CD14-positive monocyte (primary cell): ENCODE results near the gene RBM44. TPM values are rescaled to one million over a fixed set of nuclear protein-coding genes. Genes with fewer than 3 reads are reported as not detected.

ENCODE experiments used
- DNase-seq, 3 donors: peaks; one replicate each; pipeline ENCODE4 v3.0.0-alpha.2; 2011 to 2022
- H2AFZ ChIP-seq: 2 replicates; pipeline ENCODE4 v1.6.0; 2012; ENCODE audit warnings: mild to moderate bottlenecking, low read depth, low read length, inconsistent platforms; ENCODE audit not compliant: insufficient read depth, poor library complexity, severe bottlenecking
- H3K27ac ChIP-seq, 2 donors: 1 replicate in 1 of 2; 2 replicates in 1 of 2; pipeline ENCODE4 v1.5.1; 2012 to 2013; ENCODE audit warnings: low read length in 2 of 2, control low read depth in 1 of 2, inconsistent platforms in 1 of 2, low read depth in 1 of 2, mild to moderate bottlenecking in 1 of 2
- H3K27me3 ChIP-seq, 2 donors: one replicate each; pipeline versions ENCODE4 v1.6.0 to v1.6.1; 2011 to 2013; ENCODE audit warnings: low read length in 2 of 2; ENCODE audit not compliant: control insufficient read depth in 2 of 2, insufficient read depth in 2 of 2
- H3K36me3 ChIP-seq, 2 donors: replicated peaks in 1 of 2; 1 replicate in 1 of 2; 2 replicates in 1 of 2; pipeline versions ENCODE4 v1.5.1 to v1.6.1; 2012 to 2013; ENCODE audit warnings: low read length in 2 of 2, control low read depth in 1 of 2, inconsistent platforms in 1 of 2, mild to moderate bottlenecking in 1 of 2; ENCODE audit not compliant: insufficient read depth in 2 of 2, control insufficient read depth in 1 of 2
- H3K4me1 ChIP-seq, 2 donors: 1 replicate in 1 of 2; 2 replicates in 1 of 2; pipeline versions ENCODE4 v1.5.1 to v1.6.1; 2012 to 2013; ENCODE audit warnings: low read length in 2 of 2, control low read depth in 1 of 2, inconsistent platforms in 1 of 2, mild to moderate bottlenecking in 1 of 2, moderate library complexity in 1 of 2; ENCODE audit not compliant: insufficient read depth in 2 of 2, control insufficient read depth in 1 of 2
- H3K4me2 ChIP-seq: replicated peaks from 2 replicates; pipeline ENCODE3; 2012; ENCODE audit warnings: low read length, moderate library complexity, mild to moderate bottlenecking; ENCODE audit not compliant: poor library complexity, severe bottlenecking; ENCODE audit errors: extremely low read depth
- H3K4me3 ChIP-seq, 3 experiments: fragments of 200-600 bp in 1 of 3; sonication (generic) in 1 of 3; replicated peaks in 1 of 3; 1 replicate in 2 of 3; 2 replicates in 1 of 3; pipeline ENCODE4 v1.5.1; 2011 to 2013; ENCODE audit warnings: low read length in 3 of 3, mild to moderate bottlenecking in 3 of 3, control low read depth in 2 of 3, low read depth in 2 of 3, inconsistent platforms in 1 of 3, moderate library complexity in 1 of 3
- H3K79me2 ChIP-seq: 2 replicates; pipeline ENCODE4 v1.6.0; 2012; ENCODE audit warnings: mild to moderate bottlenecking, control low read depth, inconsistent platforms, low read length, moderate library complexity; ENCODE audit not compliant: insufficient read depth
- H3K9ac ChIP-seq: 2 replicates; pipeline ENCODE4 v1.6.0; 2017; ENCODE audit warnings: low read length, mild to moderate bottlenecking; ENCODE audit not compliant: insufficient read depth, poor library complexity, severe bottlenecking
- H3K9me3 ChIP-seq, 2 donors: replicated peaks in 1 of 2; 1 replicate in 1 of 2; 2 replicates in 1 of 2; pipeline versions ENCODE4 v1.5.1 to v1.6.1; 2012 to 2013; ENCODE audit warnings: low read length in 2 of 2, control low read depth in 1 of 2; ENCODE audit not compliant: control insufficient read depth in 1 of 2, insufficient read depth in 1 of 2
- H4K20me1 ChIP-seq: 2 replicates; pipeline ENCODE4 v1.6.0; 2012; ENCODE audit warnings: mild to moderate bottlenecking, low read length, control low read depth, moderate library complexity; ENCODE audit not compliant: insufficient read depth
- H3K27ac Mint-ChIP-seq, 7 donors: one replicate each; pipeline ENCODE4 v1.8.0; 2020; ENCODE audit warnings: mild to moderate bottlenecking in 7 of 7, mixed read lengths in 7 of 7, moderate library complexity in 6 of 7, inconsistent platforms in 2 of 7
- H3K27me3 Mint-ChIP-seq, 3 donors: one replicate each; pipeline ENCODE4 v1.8.0; 2021 to 2022; ENCODE audit warnings: low read depth in 3 of 3, mild to moderate bottlenecking in 3 of 3, mixed read lengths in 3 of 3, moderate library complexity in 3 of 3, inconsistent platforms in 1 of 3
- H3K36me3 Mint-ChIP-seq, 2 donors: one replicate each; pipeline ENCODE4 v1.8.0; 2020; ENCODE audit warnings: mixed read lengths in 2 of 2, inconsistent platforms in 1 of 2, mild to moderate bottlenecking in 1 of 2
- H3K4me1 Mint-ChIP-seq: one replicate; pipeline ENCODE4 v1.8.0; 2020; ENCODE audit warnings: mild to moderate bottlenecking, mixed read lengths
- H3K4me3 Mint-ChIP-seq, 2 donors: one replicate each; pipeline ENCODE4 v1.8.0; 2020; ENCODE audit warnings: mild to moderate bottlenecking in 2 of 2, mixed read lengths in 2 of 2, moderate library complexity in 1 of 2
- H3K9me3 Mint-ChIP-seq, 7 donors: one replicate each; pipeline ENCODE4 v1.8.0; 2020 to 2022; ENCODE audit warnings: mixed read lengths in 7 of 7, mild to moderate bottlenecking in 6 of 7, moderate library complexity in 6 of 7, inconsistent platforms in 2 of 7
- CTCF ChIP-seq: fragments of 200-600 bp; IDR thresholded peaks from one replicate; pipeline ENCODE4 v1.8.0; 2022; ENCODE audit warnings: antibody characterized with exemption, mild to moderate bottlenecking
- WGBS: methylation state at CpG from one replicate; pipeline ENCODE4 v1.1.5; 2013; ENCODE audit warnings: missing lambda C conversion rate; ENCODE audit not compliant: insufficient coverage; 5-methylcytosine and 5-hydroxymethylcytosine counted together
- intact Hi-C, 2 donors: fragments of 100-400 bp; cut with micrococcal nuclease; formaldehyde crosslinking; loops; one replicate each; pipeline versions ENCODE4 v1.15.0 to v1.15.1; 2023
- polyA plus RNA-seq, 3 donors: library from polyadenylated mRNA; depleted of rRNA in 1 of 3; unstranded in 2 of 3; stranded (reverse) in 1 of 3; fragments of 300-500 nt in 2 of 3; fragments of >200 nt in 1 of 3; fragmentation: Illumina TruSeq in 2 of 3; gene quantifications; 1 replicate in 2 of 3; 2 replicates in 1 of 3; pipeline ENCODE4 v1.2.3, GENCODE V29; 2012 to 2021

The RBM44 gene
- polyA plus RNA-seq, 3 donors, result 0.07 to 1.5 TPM; not detected in 1

DNA sequence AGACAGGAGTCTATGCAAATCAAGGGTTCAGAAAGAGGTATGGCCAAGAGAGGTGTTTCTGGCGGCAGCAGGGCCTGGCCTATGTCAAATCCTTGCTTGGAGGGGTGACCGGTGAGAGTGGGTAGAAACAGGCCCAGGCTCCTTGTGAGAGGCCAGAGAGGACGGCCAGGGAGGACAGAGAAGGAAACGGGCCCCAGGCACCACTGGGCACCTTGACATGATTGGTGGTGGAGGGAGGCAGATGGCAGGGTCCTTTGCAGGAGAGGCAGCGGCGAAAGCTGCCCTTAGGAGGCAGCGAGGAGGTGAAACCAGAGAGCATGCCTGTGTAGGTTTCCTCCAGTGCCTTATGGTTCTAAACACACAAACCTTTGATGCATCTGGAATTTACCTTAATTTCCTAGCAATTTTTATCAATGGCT, 67.1 kb downstream of the RBM44 start:
- TF ChIP-seq CTCF, result no peak
- no peak for DNase-seq
- Mint-ChIP-seq H3K4me1 (peaks cover 11% of the 10 kb centered on the region), H3K9me3 (peaks cover 0 to 2% (median 0%) of the 10 kb centered on the region in 7 donors), H3K27ac (peak overlapping the region in 1 of 7 donors; percentile 61), H3K27me3 (peaks cover 16 to 45% (median 41%) of the 10 kb centered on the region in 3 donors), H3K36me3 (no peaks in the 10 kb centered on the region), H3K4me3 (no peak overlapping the region)
- peaks cover 1 to 28% of the 10 kb centered on the region in 2 donors for H3K27me3 ChIP-seq
- intact Hi-C loops, result no loop called here
- no peak overlapping the region for H2AFZ ChIP-seq
- H3K9ac ChIP-seq, result no peak overlapping the region
- no peaks in the 10 kb centered on the region for H3K79me2 ChIP-seq
- WGBS, result 73% methylated on average over 3 of the region's 7 CpGs
- H3K4me2 ChIP-seq, result no peak overlapping the region
- H3K27ac ChIP-seq, result no peak overlapping the region
- H3K4me3 ChIP-seq, result no peak overlapping the region
- H3K36me3 ChIP-seq, result no peaks in the 10 kb centered on the region
- H3K4me1 ChIP-seq, result no peaks in the 10 kb centered on the region
- H4K20me1 ChIP-seq, result no peaks in the 10 kb centered on the region
- H3K9me3 ChIP-seq, result no peaks in the 10 kb centered on the region

DNA sequence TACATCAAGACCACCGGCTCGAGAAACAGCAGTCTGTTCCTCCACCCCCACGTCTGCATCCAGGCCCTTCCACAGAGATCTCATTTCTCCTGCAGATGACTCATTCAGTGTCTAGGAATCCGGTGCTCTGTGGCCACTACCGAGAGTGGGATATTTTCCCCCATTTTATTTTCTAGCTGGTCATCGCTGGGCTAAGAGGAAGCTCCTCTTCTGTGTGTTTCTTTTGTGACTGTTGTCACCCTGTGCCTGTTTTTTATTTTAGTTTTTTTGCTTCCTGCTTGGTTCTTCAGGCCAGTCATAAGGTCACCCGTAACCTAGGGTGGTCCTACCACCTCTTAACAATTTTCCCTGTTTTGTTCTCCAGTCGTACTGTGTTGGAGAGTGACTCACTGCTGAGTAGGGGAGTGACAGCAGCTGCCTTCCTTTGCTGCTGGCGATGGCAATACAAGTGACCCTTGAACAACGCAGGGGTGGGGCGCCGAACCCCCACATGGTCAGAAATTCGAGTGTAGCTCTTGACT, 67.6 kb downstream of the RBM44 start:
- no peak overlapping the region for H3K27ac ChIP-seq
- no peaks in the 10 kb centered on the region for H3K4me1 ChIP-seq
- H3K4me2 ChIP-seq, result no peak overlapping the region
- peaks cover 15 to 44% (median 36%) of the 10 kb centered on the region in 3 donors for H3K27me3 Mint-ChIP-seq
- no peaks in the 10 kb centered on the region for H3K79me2 ChIP-seq
- H3K9ac ChIP-seq, result no peak overlapping the region
- intact Hi-C loops, result no loop called here
- peak overlapping the region in 1 of 7 donors; percentile 8 for H3K27ac Mint-ChIP-seq
- H3K27me3 ChIP-seq, result peaks cover 0 to 22% of the 10 kb centered on the region in 2 donors
- no peaks in the 10 kb centered on the region for H3K9me3 ChIP-seq
- DNase-seq, result no peak
- no peak overlapping the region for H3K4me3 ChIP-seq
- H2AFZ ChIP-seq, result no peak overlapping the region
- no peak for TF ChIP-seq CTCF
- H3K36me3 Mint-ChIP-seq, result no peaks in the 10 kb centered on the region
- 91% methylated on average over 4 of the region's 13 CpGs for WGBS
- H3K9me3 Mint-ChIP-seq, result peaks cover 0 to 2% (median 0%) of the 10 kb centered on the region in 7 donors
- H3K4me3 Mint-ChIP-seq, result no peak overlapping the region
- no peaks in the 10 kb centered on the region for H4K20me1 ChIP-seq
- H3K36me3 ChIP-seq, result no peaks in the 10 kb centered on the region
- H3K4me1 Mint-ChIP-seq, result peaks cover 11% of the 10 kb centered on the region
